CD4-positive, alpha-beta T cell (primary cell): Measurements from ENCODE around the gene KRTAP13-3. TPM values are rescaled to one million over a fixed set of nuclear protein-coding genes. Genes with fewer than 3 reads are reported as not detected.

ENCODE experiments used
- ATAC-seq: fragments of 200-7000 bp; cut with Tn5 transposase; one replicate; pipeline ENCODE4 v1.10.0; 2022; ENCODE audit warnings: mild to moderate bottlenecking; ENCODE audit not compliant: poor library complexity
- CTCF ChIA-PET: fragments of 350-600 bp; sonication (Branson Sonifier 250); formaldehyde crosslinking; loops from one replicate; lab custom pipeline; 2021; ENCODE audit warnings: antibody characterized with exemption, inconsistent platforms; lab: Charles Lee
- POLR2A ChIA-PET: fragments of 350-600 bp; sonication (Branson Sonifier 250); formaldehyde crosslinking; loops from one replicate; lab custom pipeline; 2021; ENCODE audit warnings: antibody characterized with exemption, inconsistent platforms; lab: Charles Lee
- DNase-seq, 14 experiments: peaks; one replicate each; pipeline ENCODE4 v3.0.0-alpha.2; 2013 to 2020; ENCODE audit warnings: mixed read lengths in 2 of 14
- H3K27ac ChIP-seq, 2 donors: one replicate each; pipeline versions ENCODE4 v1.5.1 to v1.7.0; 2013; ENCODE audit warnings: low read length in 2 of 2, low read depth in 1 of 2, mild to moderate bottlenecking in 1 of 2
- H3K27me3 ChIP-seq, 2 experiments: 1 replicate in 1 of 2; 2 replicates in 1 of 2; pipeline versions ENCODE4 v1.6.1 to v1.7.0; 2013; ENCODE audit warnings: low read length in 2 of 2, control low read depth in 1 of 2, mild to moderate bottlenecking in 1 of 2, moderate library complexity in 1 of 2; ENCODE audit not compliant: insufficient read depth in 2 of 2, control insufficient read depth in 1 of 2
- H3K36me3 ChIP-seq: one replicate; pipeline ENCODE4 v1.6.1; 2013; ENCODE audit warnings: low read length, control low read depth; ENCODE audit not compliant: insufficient read depth
- H3K4me1 ChIP-seq: one replicate; pipeline ENCODE4 v1.6.1; 2013; ENCODE audit warnings: low read length, control low read depth; ENCODE audit not compliant: insufficient read depth
- H3K4me3 ChIP-seq: one replicate; pipeline ENCODE4 v1.5.1; 2013; ENCODE audit warnings: mild to moderate bottlenecking, low read length, moderate library complexity
- H3K9me3 ChIP-seq, 2 experiments: 1 replicate in 1 of 2; 2 replicates in 1 of 2; pipeline versions ENCODE4 v1.6.1 to v1.7.0; 2013; ENCODE audit warnings: low read length in 2 of 2, mild to moderate bottlenecking in 2 of 2, control low read depth in 1 of 2, moderate library complexity in 1 of 2; ENCODE audit not compliant: control insufficient read depth in 1 of 2, insufficient read depth in 1 of 2
- H3K27ac Mint-ChIP-seq: one replicate; pipeline ENCODE4 v1.8.0; 2020; ENCODE audit warnings: mixed read lengths
- H3K27me3 Mint-ChIP-seq: one replicate; pipeline ENCODE4 v1.8.0; 2021; ENCODE audit warnings: mixed read lengths
- H3K36me3 Mint-ChIP-seq: one replicate; pipeline ENCODE4 v1.8.0; 2021; ENCODE audit warnings: low read depth, mixed read lengths
- H3K4me1 Mint-ChIP-seq: one replicate; pipeline ENCODE4 v1.8.0; 2021; ENCODE audit warnings: low read depth, mixed read lengths
- H3K4me3 Mint-ChIP-seq: one replicate; pipeline ENCODE4 v1.8.0; 2020; ENCODE audit warnings: mild to moderate bottlenecking, mixed read lengths
- H3K9me3 Mint-ChIP-seq: one replicate; pipeline ENCODE4 v1.8.0; 2020; ENCODE audit warnings: mixed read lengths
- CTCF ChIP-seq: fragments of 200-600 bp; IDR thresholded peaks from one replicate; pipeline ENCODE4 v1.8.0; 2022; ENCODE audit warnings: antibody characterized with exemption, mild to moderate bottlenecking
- intact Hi-C, 2 experiments: fragments of 100-400 bp; cut with DNase I in 1 of 2; cut with micrococcal nuclease in 1 of 2; formaldehyde crosslinking; loops; one replicate each; pipeline versions ENCODE4 v1.15.1 to v1.9.0; 2023 to 2025; cut with DNase I, micrococcal nuclease
- total RNA-seq, 174 experiments: library from RNA in 2 of 174; stranded (reverse) in 2 of 174; gene quantifications; one replicate each; pipeline ENCODE4 v1.2.3 and lab custom pipeline; 2021 to 2026

KRTAP13-3 gene
- total RNA-seq, 2 experiments from 2014 or later = not detected

- intact Hi-C loops = no loop called here
- CTCF ChIA-PET = no interaction called here
- Histone ChIP-seq H3K4me1 (no peaks in the 10 kb centered on the region), H3K36me3 (no peaks in the 10 kb centered on the region), H3K4me3 (no peak overlapping the region), H3K27ac (no peak overlapping the region), H3K9me3 (no peaks in the 10 kb centered on the region), H3K27me3 (peaks cover 0 to 6% of the 10 kb centered on the region in 2 experiments)
- no peak overlapping the region for H3K4me3 Mint-ChIP-seq
- no peaks in the 10 kb centered on the region for H3K4me1 Mint-ChIP-seq
- peaks cover 5% of the 10 kb centered on the region for H3K27me3 Mint-ChIP-seq
- no peak for DNase-seq
- no peak for TF ChIP-seq CTCF
- H3K9me3 Mint-ChIP-seq = no peaks in the 10 kb centered on the region
- POLR2A ChIA-PET = no interaction called here
- no peak for ATAC-seq
- H3K27ac Mint-ChIP-seq = no peak overlapping the region
- H3K36me3 Mint-ChIP-seq = no peaks in the 10 kb centered on the region
These were observed 22.8 kb upstream of the KRTAP13-3 start for GRCh38 chr21:30448514-30448913.

- intact Hi-C loops = no loop called here
- Mint-ChIP-seq H3K4me3 (no peak overlapping the region), H3K27ac (no peak overlapping the region), H3K36me3 (no peaks in the 10 kb centered on the region), H3K9me3 (no peaks in the 10 kb centered on the region), H3K27me3 (no peaks in the 10 kb centered on the region), H3K4me1 (no peaks in the 10 kb centered on the region)
- ChIA-PET CTCF (no interaction called here), POLR2A (no interaction called here)
- Histone ChIP-seq H3K36me3 (no peaks in the 10 kb centered on the region), H3K9me3 (no peaks in the 10 kb centered on the region), H3K4me1 (no peaks in the 10 kb centered on the region), H3K27me3 (peaks cover 0 to 6% of the 10 kb centered on the region in 2 experiments), H3K27ac (no peak overlapping the region), H3K4me3 (no peak overlapping the region)
- no peak for DNase-seq
- TF ChIP-seq CTCF = no peak
- ATAC-seq = no peak
These were observed 21.3 kb upstream of the KRTAP13-3 start for GRCh38 chr21:30447056-30447455.

GRCh38 chr21:30444204-30444603 is 18.5 kb upstream of the KRTAP13-3 start:
- Histone ChIP-seq H3K27me3 (peaks cover 0 to 6% of the 10 kb centered on the region in 2 experiments), H3K4me1 (no peaks in the 10 kb centered on the region), H3K4me3 (no peak overlapping the region), H3K9me3 (no peaks in the 10 kb centered on the region), H3K27ac (no peak overlapping the region), H3K36me3 (no peaks in the 10 kb centered on the region)
- TF ChIP-seq CTCF = no peak
- H3K27me3 Mint-ChIP-seq = no peaks in the 10 kb centered on the region
- no peaks in the 10 kb centered on the region for H3K36me3 Mint-ChIP-seq
- ChIA-PET CTCF (no interaction called here), POLR2A (no interaction called here)
- H3K27ac Mint-ChIP-seq = no peak overlapping the region
- no peak overlapping the region for H3K4me3 Mint-ChIP-seq
- intact Hi-C loops = no loop called here
- DNase-seq (no peak), ATAC-seq (no peak)
- H3K4me1 Mint-ChIP-seq = no peaks in the 10 kb centered on the region
- H3K9me3 Mint-ChIP-seq = no peaks in the 10 kb centered on the region
